GM12878 (cell line): ENCODE data around the gene FUT7. TPM values are rescaled to one million over a fixed set of nuclear protein-coding genes. Genes with fewer than 3 reads are reported as not detected.

ENCODE experiments used
- ATAC-seq: fragments of 200-7000 bp; cut with Tn5 transposase; 3 replicates; pipeline ENCODE4 v1.9.1; 2020; ENCODE audit warnings: mild to moderate bottlenecking, moderate library complexity
- BruUV-seq: library from RNA; stranded (reverse); fragments of 400-500 nt; replicated peaks from 2 replicates; lab custom pipeline; 2021; lab: Mats Ljungman, UMichigan
- CTCF ChIA-PET: fragments of 300-600 bp; sonication (Branson Sonifier 250); formaldehyde crosslinking; extraction: SDS; loops from one replicate; lab custom pipeline; 2021; ENCODE audit warnings: inconsistent platforms; lab: Yijun Ruan, JAX
- POLR2A ChIA-PET: fragments of 350-600 bp; formaldehyde crosslinking; extraction: SDS; loops from one replicate; lab custom pipeline; 2021; ENCODE audit warnings: inconsistent platforms; lab: Charles Lee
- RAD21 ChIA-PET: fragments of 300-600 bp; sonication (Branson Sonifier 250); formaldehyde crosslinking; loops from one replicate; lab custom pipeline; 2023; ENCODE audit warnings: antibody characterized with exemption; ENCODE audit not compliant: unreplicated experiment; lab: Charles Lee
- SMC1A ChIA-PET: fragments of 300-600 bp; sonication (Branson Sonifier 250); formaldehyde crosslinking; loops from one replicate; lab custom pipeline; 2023; ENCODE audit not compliant: unreplicated experiment, uncharacterized antibody; lab: Charles Lee
- DNase-seq: peaks from one replicate; pipeline ENCODE4 v3.0.0-alpha.2; 2011; ENCODE audit warnings: low read depth, low spot score
- FAIRE-seq: peaks from 3 replicates; lab custom pipeline; 2011; peaks lifted over from hg19 to GRCh38; lab: Jason Lieb, UNC
- H2AFZ ChIP-seq: 2 replicates; pipeline ENCODE4 v1.6.0; 2011; ENCODE audit warnings: low read depth, low read length, control low read depth; ENCODE audit not compliant: control insufficient read depth
- H3K27ac ChIP-seq: 2 replicates; pipeline ENCODE4 v1.5.1; 2011; ENCODE audit warnings: control low read depth; ENCODE audit not compliant: control insufficient read depth, insufficient read depth
- H3K27me3 ChIP-seq, 2 experiments: replicated peaks in 1 of 2; 2 replicates each; pipeline versions ENCODE4 v1.6.0 to v1.6.1; 2011; ENCODE audit warnings: low read length in 1 of 2; ENCODE audit not compliant: control insufficient read depth in 2 of 2, insufficient read depth in 2 of 2
- H3K36me3 ChIP-seq, 2 experiments: 2 replicates each; pipeline ENCODE4 v1.5.1; 2011; ENCODE audit warnings: low read length in 1 of 2; ENCODE audit not compliant: control insufficient read depth in 2 of 2, insufficient read depth in 2 of 2
- H3K4me1 ChIP-seq: 2 replicates; pipeline ENCODE4 v1.6.1; 2011; ENCODE audit warnings: mild to moderate bottlenecking, low read length, moderate library complexity, mixed read lengths; ENCODE audit not compliant: control insufficient read depth, insufficient read depth
- H3K4me2 ChIP-seq: 2 replicates; pipeline ENCODE4 v1.6.0; 2011; ENCODE audit warnings: control low read depth; ENCODE audit not compliant: control insufficient read depth, insufficient read depth
- H3K4me3 ChIP-seq: fragments of 200-600 bp; sonication (generic); 2 replicates; pipeline ENCODE4 v1.5.1; 2016
- H3K79me2 ChIP-seq: 2 replicates; pipeline ENCODE4 v1.6.0; 2011; ENCODE audit warnings: low read length; ENCODE audit not compliant: control insufficient read depth, insufficient read depth
- H3K9ac ChIP-seq: 2 replicates; pipeline ENCODE4 v1.8.0; 2011; ENCODE audit warnings: low read length, control low read depth, mixed read lengths; ENCODE audit not compliant: control insufficient read depth, insufficient read depth
- H3K9me3 ChIP-seq: replicated peaks from 3 replicates; pipeline ENCODE4 v1.5.1; 2011; ENCODE audit warnings: mild to moderate bottlenecking, low read length; ENCODE audit not compliant: control insufficient read depth, insufficient read depth
- H4K20me1 ChIP-seq: 2 replicates; pipeline ENCODE4 v1.6.0; 2011; ENCODE audit not compliant: control insufficient read depth, insufficient read depth
- DPF2 ChIP-seq: fragments of 450-650 bp; IDR thresholded peaks from 2 replicates; pipeline ENCODE4 v1.6.1; 2017; ENCODE audit warnings: mild to moderate bottlenecking
- ETV6 ChIP-seq, 2 experiments: fragments of 450-650 bp in 1 of 2; IDR thresholded peaks in 1 of 2; conservative IDR thresholded peaks in 1 of 2; 2 replicates each; pipeline ENCODE4 v1.6.1; 2014; ENCODE audit warnings: antibody characterized with exemption in 1 of 2, borderline replicate concordance in 1 of 2, low read depth in 1 of 2, mild to moderate bottlenecking in 1 of 2, moderate library complexity in 1 of 2
- JUNB ChIP-seq: IDR thresholded peaks from 2 replicates; pipeline ENCODE4 v1.6.1; 2016; ENCODE audit warnings: antibody characterized with exemption, mild to moderate bottlenecking
- NBN ChIP-seq: fragments of 450-650 bp; IDR thresholded peaks from 2 replicates; pipeline ENCODE4 v1.6.1; 2016
- SPI1 ChIP-seq: IDR thresholded peaks from 2 replicates; pipeline ENCODE4 v1.6.1; 2011; ENCODE audit warnings: low read depth, mild to moderate bottlenecking, low read length, moderate library complexity, borderline replicate concordance; ENCODE audit not compliant: insufficient read depth
- ZNF384 ChIP-seq: IDR thresholded peaks from 2 replicates; pipeline ENCODE4 v1.6.1; 2012; ENCODE audit warnings: low read depth, mild to moderate bottlenecking, low read length, improper control_type of control experiment, borderline replicate concordance
- ZSCAN29 ChIP-seq: fragments of 450-650 bp; IDR thresholded peaks from 2 replicates; pipeline ENCODE4 v1.6.1; 2017; ENCODE audit warnings: mild to moderate bottlenecking, moderate library complexity
- WGBS: methylation state at CpG from one replicate; pipeline ENCODE4 v1.1.6; 2016; ENCODE audit warnings: low lambda C conversion rate; ENCODE audit not compliant: insufficient replicate concordance, insufficient coverage; ENCODE audit errors: missing lambda C conversion rate; 5-methylcytosine and 5-hydroxymethylcytosine counted together
- in situ Hi-C: fragments of 300-500 bp; cut with MboI; formaldehyde crosslinking; loops from 9 replicates; pipeline ENCODE4 v1.14.3; 2018; ENCODE audit warnings: mixed read lengths
- intact Hi-C: fragments of 100-400 bp; cut with micrococcal nuclease; formaldehyde crosslinking; loops from one replicate; pipeline ENCODE4 v1.14.2; 2022; ENCODE audit not compliant: unreplicated experiment
- polyA plus RNA-seq, 11 experiments: library from polyadenylated mRNA; depleted of rRNA in 4 of 11; unstranded in 6 of 11; stranded (reverse) in 5 of 11; fragments of >200 nt; fragmentation: Nextera tagmentation in 4 of 11; fragmentation: Illumina TruSeq in 1 of 11; extraction: Ambion mirVana in 4 of 11; extraction: Trizol in 1 of 11; gene quantifications; 1 replicate in 1 of 11; 2 replicates in 10 of 11; pipeline versions ENCODE4 v1.2.1 to v1.2.3, GENCODE V29; 2011 to 2016; ENCODE audit warnings: inconsistent platforms in 2 of 11, missing spikeins in 2 of 11, low read depth in 1 of 11
- total RNA-seq, 4 experiments: library from RNA; depleted of rRNA in 3 of 4; stranded (reverse); fragments of >200 nt in 3 of 4; fragmentation: Illumina TruSeq in 1 of 4; extraction: Trizol in 1 of 4; gene quantifications; 2 replicates each; pipeline versions ENCODE4 v1.2.1 to v1.2.3, GENCODE V29; 2013 to 2021
- TF ChIP-seq, protein P1 (sequence below): fragments of 450-650 bp; formaldehyde crosslinking; IDR thresholded peaks from 2 replicates; pipeline ENCODE4 v1.5.0; 2022; ENCODE audit warnings: mild to moderate bottlenecking, missing genetic modification characterization
- TF ChIP-seq, protein P2 (sequence below): IDR thresholded peaks from 2 replicates; pipeline ENCODE4 v1.6.1; 2011; ENCODE audit warnings: low read depth, low read length, improper control_type of control experiment, borderline replicate concordance
- TF ChIP-seq, protein P3 (sequence below): IDR thresholded peaks from 2 replicates; pipeline ENCODE4 v1.6.1; 2012; ENCODE audit warnings: low read depth, low read length, improper control_type of control experiment

FUT7 gene
- total and polyA plus RNA-seq, 10 of the 15 experiments (the other 5 are each of a cell fraction or from before 2014, with no cell fraction given): 0.04 to 0.62 (median 0.20) TPM; not detected in 2

DNA sequence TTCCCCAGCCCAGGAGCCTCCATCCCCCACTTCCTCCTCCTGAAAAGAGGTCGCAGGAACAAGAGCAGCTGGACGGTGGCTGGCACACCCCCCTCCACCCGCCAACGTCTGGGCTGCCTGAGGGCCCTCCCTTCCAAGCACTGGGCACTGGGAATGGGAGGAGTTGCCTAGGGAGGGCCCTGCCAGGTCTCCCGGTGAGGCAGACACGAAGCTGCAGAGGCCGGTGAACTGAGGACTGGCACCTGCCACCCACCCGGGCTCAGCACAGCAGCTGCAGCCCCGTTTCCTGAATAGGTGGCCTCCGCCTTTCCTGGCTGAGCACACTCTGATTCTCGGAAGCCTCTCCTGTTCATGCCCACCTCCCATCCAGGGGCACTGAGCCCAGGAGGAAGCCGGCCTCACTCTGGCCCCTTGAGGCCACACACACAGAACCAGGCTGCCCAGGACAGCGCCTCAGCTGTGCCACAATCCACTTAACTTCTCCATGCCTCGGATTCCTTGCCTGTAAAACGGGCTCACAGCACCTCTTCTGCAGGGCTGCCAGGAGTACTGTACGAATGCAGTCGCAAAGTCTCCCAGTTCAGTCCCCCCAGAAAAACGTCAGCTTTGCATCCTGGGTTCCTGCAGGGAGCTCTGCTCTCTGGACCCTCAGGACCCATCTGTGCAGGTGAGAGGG is 12.8 kb upstream of the FUT7 start:
- ATAC-seq: no peak
- FAIRE-seq: no peak
- ChIA-PET POLR2A (no interaction called here), SMC1A (no interaction called here)
- H3K4me3 ChIP-seq: no peak overlapping the region
- in situ Hi-C loops: no loop called here
- no peaks in the 10 kb centered on the region for H3K9me3 ChIP-seq
- H3K4me1 ChIP-seq: no peaks in the 10 kb centered on the region
- TF ChIP-seq DPF2 (no peak), JUNB (no peak), ZNF384 (no peak), ZSCAN29 (no peak), NBN (no peak), SPI1 (no peak), ETV6 (conservative IDR thresholded peaks at IDR 0.05 in 1 of 2, IDR thresholded peaks at IDR 0.05 in 1 of 2; ENCODE audit: borderline replicate concordance in 1 of 2, low read depth in 1 of 2) (no peak)
- TF ChIP-seq, protein P1, sequence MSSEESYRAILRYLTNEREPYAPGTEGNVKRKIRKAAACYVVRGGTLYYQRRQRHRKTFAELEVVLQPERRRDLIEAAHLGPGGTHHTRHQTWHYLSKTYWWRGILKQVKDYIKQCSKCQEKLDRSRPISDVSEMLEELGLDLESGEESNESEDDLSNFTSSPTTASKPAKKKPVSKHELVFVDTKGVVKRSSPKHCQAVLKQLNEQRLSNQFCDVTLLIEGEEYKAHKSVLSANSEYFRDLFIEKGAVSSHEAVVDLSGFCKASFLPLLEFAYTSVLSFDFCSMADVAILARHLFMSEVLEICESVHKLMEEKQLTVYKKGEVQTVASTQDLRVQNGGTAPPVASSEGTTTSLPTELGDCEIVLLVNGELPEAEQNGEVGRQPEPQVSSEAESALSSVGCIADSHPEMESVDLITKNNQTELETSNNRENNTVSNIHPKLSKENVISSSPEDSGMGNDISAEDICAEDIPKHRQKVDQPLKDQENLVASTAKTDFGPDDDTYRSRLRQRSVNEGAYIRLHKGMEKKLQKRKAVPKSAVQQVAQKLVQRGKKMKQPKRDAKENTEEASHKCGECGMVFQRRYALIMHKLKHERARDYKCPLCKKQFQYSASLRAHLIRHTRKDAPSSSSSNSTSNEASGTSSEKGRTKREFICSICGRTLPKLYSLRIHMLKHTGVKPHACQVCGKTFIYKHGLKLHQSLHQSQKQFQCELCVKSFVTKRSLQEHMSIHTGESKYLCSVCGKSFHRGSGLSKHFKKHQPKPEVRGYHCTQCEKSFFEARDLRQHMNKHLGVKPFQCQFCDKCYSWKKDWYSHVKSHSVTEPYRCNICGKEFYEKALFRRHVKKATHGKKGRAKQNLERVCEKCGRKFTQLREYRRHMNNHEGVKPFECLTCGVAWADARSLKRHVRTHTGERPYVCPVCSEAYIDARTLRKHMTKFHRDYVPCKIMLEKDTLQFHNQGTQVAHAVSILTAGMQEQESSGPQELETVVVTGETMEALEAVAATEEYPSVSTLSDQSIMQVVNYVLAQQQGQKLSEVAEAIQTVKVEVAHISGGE (CRISPR knock-in tag): no peak
- TF ChIP-seq, protein P2, sequence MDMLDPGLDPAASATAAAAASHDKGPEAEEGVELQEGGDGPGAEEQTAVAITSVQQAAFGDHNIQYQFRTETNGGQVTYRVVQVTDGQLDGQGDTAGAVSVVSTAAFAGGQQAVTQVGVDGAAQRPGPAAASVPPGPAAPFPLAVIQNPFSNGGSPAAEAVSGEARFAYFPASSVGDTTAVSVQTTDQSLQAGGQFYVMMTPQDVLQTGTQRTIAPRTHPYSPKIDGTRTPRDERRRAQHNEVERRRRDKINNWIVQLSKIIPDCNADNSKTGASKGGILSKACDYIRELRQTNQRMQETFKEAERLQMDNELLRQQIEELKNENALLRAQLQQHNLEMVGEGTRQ: no peak
- TF ChIP-seq, protein P3, sequence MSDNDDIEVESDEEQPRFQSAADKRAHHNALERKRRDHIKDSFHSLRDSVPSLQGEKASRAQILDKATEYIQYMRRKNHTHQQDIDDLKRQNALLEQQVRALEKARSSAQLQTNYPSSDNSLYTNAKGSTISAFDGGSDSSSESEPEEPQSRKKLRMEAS: no peak
- TF ChIP-seq, all 136 proteins: peak for 0
- H3K36me3 ChIP-seq: no peaks in the 10 kb centered on the region
- CTCF ChIA-PET: interaction anchor here (0.6 to 1.6 kb wide), 3 partner anchors 9 to 236 kb away, joined by 3 to 9 read pairs (median 4); no protein-coding TSS in a partner anchor
- H3K9ac ChIP-seq: no peak overlapping the region
- H4K20me1 ChIP-seq: no peaks in the 10 kb centered on the region
- DNase-seq: no peak
- peaks cover 11 to 17% of the 10 kb centered on the region in 2 experiments; a peak in 3 of 4 replicates for H3K27me3 ChIP-seq
- no peak overlapping the region for H2AFZ ChIP-seq
- WGBS: 5% methylated on average over 18 of the region's 18 CpGs
- H3K4me2 ChIP-seq: no peak overlapping the region
- H3K27ac ChIP-seq: no peak overlapping the region
- no peaks in the 10 kb centered on the region for H3K79me2 ChIP-seq
- intact Hi-C loops: loop anchor here (10.0 kb wide), 1 partner anchor 180 kb away; the partner anchor contains the start of genes CYSRT1, RNF208 and RNF224
- RAD21 ChIA-PET: no interaction called here
- no TSS peak for BruUV-seq
